AG04450 (cell line): Measurements from ENCODE around the gene NEK11. TPM values are rescaled to one million over a fixed set of nuclear protein-coding genes. Genes with fewer than 3 reads are reported as not detected.

ENCODE experiments used
- CTCF ChIA-PET: fragments of 300-600, 350-600 bp; formaldehyde crosslinking; extraction: SDS; loops from one replicate; lab custom pipeline; 2022; ENCODE audit warnings: antibody characterized with exemption, inconsistent platforms; lab: Charles Lee
- POLR2A ChIA-PET: fragments of 350-600 bp; formaldehyde crosslinking; extraction: SDS; loops from one replicate; lab custom pipeline; 2021; ENCODE audit warnings: antibody characterized with exemption, inconsistent platforms; lab: Yijun Ruan, JAX
- DNase-seq: peaks from one replicate; pipeline ENCODE4 v3.0.0-alpha.2; 2011; ENCODE audit warnings: low read depth, low spot score
- H3K27ac ChIP-seq: one replicate; pipeline ENCODE4 v1.5.1; 2012; ENCODE audit warnings: low read depth, low read length, control low read depth
- H3K27me3 ChIP-seq: one replicate; pipeline ENCODE4 v1.6.0; 2012; ENCODE audit warnings: low read length; ENCODE audit not compliant: control insufficient read depth, insufficient read depth
- H3K4me3 ChIP-seq: 2 replicates; pipeline ENCODE4 v1.5.1; 2011; ENCODE audit warnings: mild to moderate bottlenecking, low read depth, low read length, control low read depth
- H3K9me3 ChIP-seq: 2 replicates; pipeline ENCODE4 v1.5.1; 2012; ENCODE audit warnings: low read length; ENCODE audit not compliant: control insufficient read depth, insufficient read depth
- CTCF ChIP-seq: IDR thresholded peaks from 2 replicates; pipeline ENCODE4 v1.5.1; 2011; ENCODE audit warnings: low read depth, low read length, control low read depth, inconsistent platforms
- polyA plus RNA-seq: library from polyadenylated mRNA; depleted of rRNA; stranded (reverse); fragments of >200 nt; gene quantifications from 2 replicates; pipeline ENCODE4 v1.2.3, GENCODE V29; 2011

The NEK11 gene
- polyA plus RNA-seq, 1 experiment, result 4.0 TPM

GRCh38 chr3:131109156-131109555, 82.5 kb downstream of the NEK11 start:
- POLR2A ChIA-PET, result no interaction called here
- no peak overlapping the region for H3K4me3 ChIP-seq
- H3K9me3 ChIP-seq, result no peaks in the 10 kb centered on the region
- CTCF ChIA-PET, result no interaction called here
- no peak for DNase-seq
- H3K27ac ChIP-seq, result no peak overlapping the region
- H3K27me3 ChIP-seq, result no peaks in the 10 kb centered on the region
- no peak for TF ChIP-seq CTCF

- no peak for DNase-seq
- CTCF ChIA-PET, result no interaction called here
- no peak overlapping the region for H3K27ac ChIP-seq
- no peaks in the 10 kb centered on the region for H3K27me3 ChIP-seq
- POLR2A ChIA-PET, result no interaction called here
- H3K9me3 ChIP-seq, result no peaks in the 10 kb centered on the region
- TF ChIP-seq CTCF, result no peak
- H3K4me3 ChIP-seq, result no peak overlapping the region
Measured at GRCh38 chr3:131110087-131110486, 83.4 kb downstream of the NEK11 start.

DNA sequence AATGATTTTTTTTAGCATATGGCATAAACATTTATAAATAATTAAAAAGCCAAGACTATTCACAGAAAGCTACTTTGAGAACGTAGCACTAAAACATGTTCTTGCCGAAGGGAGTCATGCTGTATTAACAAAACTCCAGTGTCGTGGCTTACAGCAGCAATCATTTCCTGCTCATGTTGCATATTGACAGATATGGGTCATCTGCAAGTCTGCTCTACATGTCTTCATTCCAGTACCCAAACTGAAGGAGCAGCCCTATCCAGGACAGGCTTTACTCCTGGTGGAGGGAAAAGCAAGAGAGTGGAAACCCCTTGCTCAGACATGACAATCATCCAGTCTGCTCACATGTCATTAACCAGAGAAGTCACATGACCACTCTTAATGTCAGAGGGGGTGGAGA, 87.6 kb downstream of the NEK11 start:
- ChIA-PET CTCF (no interaction called here), POLR2A (no interaction called here)

GRCh38 chr3:131125684-131126083, 99.0 kb downstream of the NEK11 start:
- CTCF ChIA-PET, result no interaction called here

More for the DNA sequence above, 87.6 kb downstream of the NEK11 start:
- DNase-seq, result no peak
- TF ChIP-seq CTCF, result no peak
- Histone ChIP-seq H3K27me3 (no peaks in the 10 kb centered on the region), H3K27ac (no peak overlapping the region), H3K4me3 (no peak overlapping the region), H3K9me3 (no peaks in the 10 kb centered on the region)

GRCh38 chr3:131140891-131141290, 114.2 kb downstream of the NEK11 start:
- ChIA-PET CTCF (no interaction called here), POLR2A (no interaction called here)
- Histone ChIP-seq H3K27me3 (no peaks in the 10 kb centered on the region), H3K4me3 (no peak overlapping the region), H3K9me3 (no peaks in the 10 kb centered on the region), H3K27ac (no peak overlapping the region)
- TF ChIP-seq CTCF, result no peak
- no peak for DNase-seq

More at GRCh38 chr3:131125684-131126083, 99.0 kb downstream of the NEK11 start:
- DNase-seq, result no peak
- Histone ChIP-seq H3K9me3 (no peaks in the 10 kb centered on the region; the same call in 1 of the 2 replicates), H3K27ac (no peak overlapping the region), H3K4me3 (no peak overlapping the region), H3K27me3 (no peaks in the 10 kb centered on the region)
- POLR2A ChIA-PET, result no interaction called here
- TF ChIP-seq CTCF, result no peak
